ENCODE data around the gene ZNF423.
"Not testable (repeated sequence)": the region's sequence is repeated elsewhere in the genome, so short reads cannot be mapped to it uniquely, and the experiment has no call there.

ZNF423 gene

GRCh38 chr16:49881890-49882289 lies 26.0 kb upstream of the ZNF423 start:
- H3K9ac ChIP-seq (ENCODE audit: low read depth, low read length) = no peak overlapping the region
- DNase-seq (no peak), ATAC-seq (ENCODE audit: insufficient read depth, low read depth) (no peak)
- H3K4me3 ChIP-seq (ENCODE audit: low read depth in 1 of 2, low read length in 2 of 2) = no peak overlapping the region
- no peaks in the 10 kb centered on the region for H3K9me3 ChIP-seq (ENCODE audit: insufficient read depth, low read length, severe bottlenecking)
- no peak overlapping the region for H3K27ac ChIP-seq (ENCODE audit: low read length)
- 0 out of 2 replicates have a peak, but pooled peaks cover 3% of the 10 kb centered on the region for H4K20me1 ChIP-seq (ENCODE audit: insufficient read depth, low read length)
- no peaks in the 10 kb centered on the region for H3K4me1 ChIP-seq (ENCODE audit: insufficient read depth, low read length)
- peaks cover 3% of the 10 kb centered on the region for H3K27me3 ChIP-seq (ENCODE audit: insufficient read depth, low read length, poor library complexity)
- no peaks in the 10 kb centered on the region for H3K36me3 ChIP-seq (ENCODE audit: insufficient read depth, low read length)
- TF ChIP-seq EZH2 (IDR thresholded peaks at IDR 0.05; ENCODE audit: borderline replicate concordance, low read depth, low read length, severe bottlenecking) (no peak), CTCF (IDR thresholded peaks at IDR 0.05; ENCODE audit: borderline replicate concordance, extremely low read depth, low read length, poor library complexity, severe bottlenecking) (no peak)
- H3K4me2 ChIP-seq (ENCODE audit: insufficient read depth, low read length) = no peak overlapping the region
- no peak overlapping the region for H2AFZ ChIP-seq (ENCODE audit: low read depth, low read length)
- no peaks in the 10 kb centered on the region for H3K79me2 ChIP-seq (ENCODE audit: insufficient read depth, low read length)

GRCh38 chr16:49878540-49878939 lies 22.6 kb upstream of the ZNF423 start:
- not testable (repeated sequence) for H3K36me3 ChIP-seq (ENCODE audit: insufficient read depth, low read length); H3K4me3 ChIP-seq (ENCODE audit: low read depth in 1 of 2, low read length in 2 of 2); H3K27ac ChIP-seq (ENCODE audit: low read length); H3K27me3 ChIP-seq (ENCODE audit: insufficient read depth, low read length, poor library complexity); H4K20me1 ChIP-seq (ENCODE audit: insufficient read depth, low read length); DNase-seq; H3K4me2 ChIP-seq (ENCODE audit: insufficient read depth, low read length); H3K4me1 ChIP-seq (ENCODE audit: insufficient read depth, low read length); H3K9me3 ChIP-seq (ENCODE audit: insufficient read depth, low read length, severe bottlenecking); H2AFZ ChIP-seq (ENCODE audit: low read depth, low read length); H3K9ac ChIP-seq (ENCODE audit: low read depth, low read length); ATAC-seq (ENCODE audit: insufficient read depth, low read depth); H3K79me2 ChIP-seq (ENCODE audit: insufficient read depth, low read length)

- Histone ChIP-seq H4K20me1 (ENCODE audit: insufficient read depth, low read length) (0 out of 2 replicates have a peak, but pooled peaks cover 3% of the 10 kb centered on the region), H3K4me3 (ENCODE audit: low read depth in 1 of 2, low read length in 2 of 2) (no peak overlapping the region), H3K4me1 (ENCODE audit: insufficient read depth, low read length) (no peaks in the 10 kb centered on the region), H2AFZ (ENCODE audit: low read depth, low read length) (no peak overlapping the region), H3K27me3 (ENCODE audit: insufficient read depth, low read length, poor library complexity) (peaks cover 11% of the 10 kb centered on the region), H3K79me2 (ENCODE audit: insufficient read depth, low read length) (no peaks in the 10 kb centered on the region), H3K36me3 (ENCODE audit: insufficient read depth, low read length) (no peaks in the 10 kb centered on the region), H3K27ac (ENCODE audit: low read length) (no peak overlapping the region), H3K4me2 (ENCODE audit: insufficient read depth, low read length) (no peak overlapping the region), H3K9me3 (ENCODE audit: insufficient read depth, low read length, severe bottlenecking) (no peaks in the 10 kb centered on the region), H3K9ac (ENCODE audit: low read depth, low read length) (no peak overlapping the region)
- peak; percentile 27 for TF ChIP-seq CTCF (IDR thresholded peaks at IDR 0.05; ENCODE audit: borderline replicate concordance, extremely low read depth, low read length, poor library complexity, severe bottlenecking)
- no peak for TF ChIP-seq EZH2 (IDR thresholded peaks at IDR 0.05; ENCODE audit: borderline replicate concordance, low read depth, low read length, severe bottlenecking)
- no peak for DNase-seq
- ATAC-seq (ENCODE audit: insufficient read depth, low read depth) = no peak
These were observed 20.8 kb upstream of the ZNF423 start for GRCh38 chr16:49876716-49877129.

- TF ChIP-seq CTCF (IDR thresholded peaks at IDR 0.05; ENCODE audit: borderline replicate concordance, extremely low read depth, low read length, poor library complexity, severe bottlenecking) (no peak), EZH2 (IDR thresholded peaks at IDR 0.05; ENCODE audit: borderline replicate concordance, low read depth, low read length, severe bottlenecking) (no peak)
- DNase-seq (no peak), ATAC-seq (ENCODE audit: insufficient read depth, low read depth) (no peak)
- Histone ChIP-seq H3K4me3 (ENCODE audit: low read depth in 1 of 2, low read length in 2 of 2) (no peak overlapping the region), H3K9me3 (ENCODE audit: insufficient read depth, low read length, severe bottlenecking) (no peaks in the 10 kb centered on the region), H3K4me1 (ENCODE audit: insufficient read depth, low read length) (no peaks in the 10 kb centered on the region), H3K27ac (ENCODE audit: low read length) (no peak overlapping the region), H3K27me3 (ENCODE audit: insufficient read depth, low read length, poor library complexity) (peaks cover 15% of the 10 kb centered on the region), H4K20me1 (ENCODE audit: insufficient read depth, low read length) (0 out of 2 replicates have a peak, but pooled peaks cover 3% of the 10 kb centered on the region), H3K9ac (ENCODE audit: low read depth, low read length) (no peak overlapping the region), H3K79me2 (ENCODE audit: insufficient read depth, low read length) (no peaks in the 10 kb centered on the region), H3K4me2 (ENCODE audit: insufficient read depth, low read length) (no peak overlapping the region), H2AFZ (ENCODE audit: low read depth, low read length) (no peak overlapping the region), H3K36me3 (ENCODE audit: insufficient read depth, low read length) (no peaks in the 10 kb centered on the region)
These were observed 20.1 kb upstream of the ZNF423 start for GRCh38 chr16:49875806-49876715.
